HepG2 (cell line): ENCODE measurements around the gene ZNF503. TPM values are rescaled to one million over a fixed set of nuclear protein-coding genes. Genes with fewer than 3 reads are reported as not detected.

Source experiments
- KLF6 ChIP-seq: IDR thresholded peaks from 2 replicates; pipeline ENCODE4 v1.8.0; 2016; ENCODE audit warnings: missing biosample characterization, missing genetic modification reagents
- NR2C2 ChIP-seq: sonication (generic); formaldehyde crosslinking; IDR thresholded peaks from 2 replicates; pipeline ENCODE4 v1.4.0; 2020; ENCODE audit warnings: missing genetic modification reagents, mild to moderate bottlenecking, moderate library complexity, borderline replicate concordance
- PHF21A ChIP-seq: sonication (generic); formaldehyde crosslinking; IDR thresholded peaks from 2 replicates; pipeline ENCODE4 v1.5.0; 2020; ENCODE audit warnings: mild to moderate bottlenecking, missing genetic modification reagents
- PRPF4 ChIP-seq: fragments of 200-400 bp; formaldehyde crosslinking; IDR thresholded peaks from 2 replicates; pipeline ENCODE4 v1.6.1; 2016; ENCODE audit warnings: low read length, low read depth; ENCODE audit not compliant: poor library complexity, severe bottlenecking
- REXO4 ChIP-seq: sonication (generic); formaldehyde crosslinking; IDR thresholded peaks from 2 replicates; pipeline ENCODE4 v1.8.0; 2022; ENCODE audit warnings: missing genetic modification reagents, mild to moderate bottlenecking, borderline replicate concordance
- SRSF4 ChIP-seq: fragments of 200-400 bp; formaldehyde crosslinking; IDR thresholded peaks from one replicate; pipeline ENCODE4 v1.6.1; 2018; ENCODE audit warnings: mild to moderate bottlenecking, low read depth, low read length, moderate library complexity; ENCODE audit not compliant: poor library complexity, severe bottlenecking
- ZNF503 ChIP-seq: sonication (generic); formaldehyde crosslinking; IDR thresholded peaks from 2 replicates; pipeline ENCODE4 v1.4.0; 2020; ENCODE audit warnings: missing genetic modification reagents
- ZNF547 ChIP-seq: sonication (generic); formaldehyde crosslinking; IDR thresholded peaks from 2 replicates; pipeline ENCODE4 v1.5.1; 2020; ENCODE audit warnings: mild to moderate bottlenecking, missing genetic modification reagents
- ZNF646 ChIP-seq: sonication (generic); formaldehyde crosslinking; IDR thresholded peaks from 2 replicates; pipeline ENCODE4 v1.9.0; 2021; ENCODE audit warnings: mild to moderate bottlenecking, missing genetic modification reagents
- ZNF781 ChIP-seq: sonication (generic); formaldehyde crosslinking; IDR thresholded peaks from 2 replicates; pipeline ENCODE4 v1.5.1; 2020; ENCODE audit warnings: borderline replicate concordance, mild to moderate bottlenecking, missing genetic modification reagents; ENCODE audit errors: not compliant biosample characterization
- polyA plus RNA-seq, 8 experiments: library from polyadenylated mRNA; depleted of rRNA in 3 of 8; stranded (reverse) in 7 of 8; unstranded in 1 of 8; fragments of >200 nt; fragmentation: Illumina TruSeq in 4 of 8; extraction: Trizol in 4 of 8; gene quantifications; 2 replicates each; pipeline versions ENCODE4 v1.2.1 to v1.2.3, GENCODE V29; 2011 to 2016; ENCODE audit warnings: low read depth in 4 of 8, missing spikeins in 1 of 8, mixed read lengths in 1 of 8; ENCODE audit not compliant: insufficient read depth in 1 of 8
- total RNA-seq, 5 experiments: library from RNA; depleted of rRNA; stranded (reverse); fragments of >200 nt; fragmentation: Illumina TruSeq; extraction: Trizol; gene quantifications; 2 replicates each; pipeline ENCODE4 v1.2.3, GENCODE V29; 2016; ENCODE audit warnings: low read depth in 1 of 5
- TF ChIP-seq, protein P1 (sequence below): sonication (generic); formaldehyde crosslinking; IDR thresholded peaks from 2 replicates; pipeline ENCODE4 v1.8.1; 2023; ENCODE audit warnings: mild to moderate bottlenecking, inconsistent platforms, moderate library complexity, missing genetic modification reagents, borderline replicate concordance
- TF ChIP-seq, protein P2 (sequence below), 2 experiments: sonication (generic) in 1 of 2; formaldehyde crosslinking in 1 of 2; IDR thresholded peaks; 2 replicates each; pipeline versions ENCODE4 v1.4.0 to v1.6.1; 2016 to 2020; ENCODE audit warnings: borderline replicate concordance in 1 of 2, low read depth in 1 of 2, mild to moderate bottlenecking in 1 of 2, missing genetic modification reagents in 1 of 2

ZNF503 gene
- total and polyA plus RNA-seq, 2 of the 13 experiments (the other 11 are each of a cell fraction or from before 2014, with no cell fraction given) = 2.7 to 8.3 TPM

DNA sequence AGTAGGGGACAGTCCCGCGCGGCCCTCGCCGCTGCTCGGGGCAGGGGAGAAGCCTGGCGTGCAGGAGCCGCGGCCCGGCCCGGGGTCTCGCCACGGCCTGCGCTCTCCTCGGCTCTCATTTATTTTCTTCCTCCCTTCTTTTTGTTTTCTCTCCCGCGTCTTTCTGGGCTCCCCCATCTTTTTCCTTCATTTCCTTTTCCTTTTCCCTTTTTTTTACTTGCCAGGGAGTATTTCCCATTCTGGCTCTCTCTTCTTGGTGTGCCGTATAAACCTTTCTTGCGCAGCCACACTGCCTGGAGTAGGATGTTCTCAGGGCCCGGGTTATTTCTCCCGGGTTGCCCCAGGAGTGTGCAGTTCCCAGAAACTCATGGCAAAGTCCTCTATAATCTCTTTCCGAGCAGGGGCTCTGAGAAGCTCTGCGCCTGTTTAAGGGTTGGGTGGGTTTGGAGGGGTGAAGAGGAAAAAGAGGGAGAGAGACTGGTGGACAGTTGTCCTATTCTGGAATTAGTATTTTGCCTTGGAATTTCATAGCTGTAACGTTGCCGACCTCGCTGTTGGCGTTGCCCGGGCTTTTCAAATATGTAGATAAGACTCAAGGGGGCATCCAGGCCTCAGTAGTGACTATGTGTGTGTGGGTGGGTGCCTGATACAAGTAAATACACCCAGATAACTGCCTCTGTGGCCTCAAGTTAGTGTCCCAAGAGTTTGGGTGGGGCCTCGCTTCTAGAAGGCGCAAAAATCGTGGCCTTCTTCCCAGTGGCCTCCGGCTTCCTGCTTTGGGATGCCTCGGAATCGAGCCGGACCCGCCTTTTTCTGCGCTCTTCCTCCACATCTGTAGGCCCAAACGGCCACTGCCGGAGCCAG is 4.3 kb upstream of the ZNF503 start (continued):
- no peak for TF ChIP-seq NR2C2 (CRISPR knock-in tag)
- TF ChIP-seq PRPF4 = peak; percentile 19
- TF ChIP-seq, protein P1, sequence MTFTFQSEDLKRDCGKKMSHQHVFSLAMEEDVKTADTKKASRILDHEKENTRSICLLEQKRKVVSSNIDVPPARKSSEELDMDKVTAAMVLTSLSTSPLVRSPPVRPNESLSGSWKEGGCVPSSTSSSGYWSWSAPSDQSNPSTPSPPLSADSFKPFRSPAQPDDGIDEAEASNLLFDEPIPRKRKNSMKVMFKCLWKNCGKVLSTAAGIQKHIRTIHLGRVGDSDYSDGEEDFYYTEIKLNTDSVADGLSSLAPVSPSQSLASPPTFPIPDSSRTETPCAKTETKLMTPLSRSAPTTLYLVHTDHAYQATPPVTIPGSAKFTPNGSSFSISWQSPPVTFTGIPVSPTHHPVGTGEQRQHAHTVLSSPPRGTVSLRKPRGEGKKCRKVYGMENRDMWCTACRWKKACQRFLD (CRISPR knock-in tag) = 0 out of 2 replicates have a peak, but pooled peaks have one; percentile 8
- TF ChIP-seq ZNF646 (CRISPR knock-in tag) = no peak
- TF ChIP-seq, protein P2, sequence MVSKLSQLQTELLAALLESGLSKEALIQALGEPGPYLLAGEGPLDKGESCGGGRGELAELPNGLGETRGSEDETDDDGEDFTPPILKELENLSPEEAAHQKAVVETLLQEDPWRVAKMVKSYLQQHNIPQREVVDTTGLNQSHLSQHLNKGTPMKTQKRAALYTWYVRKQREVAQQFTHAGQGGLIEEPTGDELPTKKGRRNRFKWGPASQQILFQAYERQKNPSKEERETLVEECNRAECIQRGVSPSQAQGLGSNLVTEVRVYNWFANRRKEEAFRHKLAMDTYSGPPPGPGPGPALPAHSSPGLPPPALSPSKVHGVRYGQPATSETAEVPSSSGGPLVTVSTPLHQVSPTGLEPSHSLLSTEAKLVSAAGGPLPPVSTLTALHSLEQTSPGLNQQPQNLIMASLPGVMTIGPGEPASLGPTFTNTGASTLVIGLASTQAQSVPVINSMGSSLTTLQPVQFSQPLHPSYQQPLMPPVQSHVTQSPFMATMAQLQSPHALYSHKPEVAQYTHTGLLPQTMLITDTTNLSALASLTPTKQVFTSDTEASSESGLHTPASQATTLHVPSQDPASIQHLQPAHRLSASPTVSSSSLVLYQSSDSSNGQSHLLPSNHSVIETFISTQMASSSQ (IDR thresholded peaks at IDR 0.05; ENCODE audit: low read depth) = no peak
- TF ChIP-seq, protein P2 (CRISPR knock-in tag; IDR thresholded peaks at IDR 0.05; ENCODE audit: borderline replicate concordance) = 0 out of 2 replicates have a peak, but pooled peaks have one; percentile 11
- TF ChIP-seq SRSF4 = no peak
- TF ChIP-seq PHF21A = peak; percentile 3; the same call in 1 of the 2 replicates
- no peak for TF ChIP-seq KLF6 (CRISPR knock-in tag)
- no peak for TF ChIP-seq ZNF781 (CRISPR knock-in tag)
- no peak for TF ChIP-seq ZNF503
- no peak for TF ChIP-seq ZNF547 (CRISPR knock-in tag)
- TF ChIP-seq REXO4 (CRISPR knock-in tag) = no peak
